GM23338 (cell line): ENCODE data around the gene ABCC1. TPM values are rescaled to one million over a fixed set of nuclear protein-coding genes. Genes with fewer than 3 reads are reported as not detected.

ENCODE experiments used
- ATAC-seq: fragments of 200-7000 bp; cut with Tn5 transposase; 3 replicates; pipeline ENCODE4 v1.9.1; 2020
- DNase-seq: peaks from one replicate; pipeline ENCODE4 v3.0.0-alpha.2; 2015; ENCODE audit warnings: low spot score
- H2AFZ ChIP-seq: fragments of 200-600 bp; sonication (generic); 2 replicates; pipeline ENCODE4 v1.8.0; 2016; ENCODE audit warnings: antibody characterized with exemption, mild to moderate bottlenecking, moderate library complexity
- H3F3A ChIP-seq: fragments of 200-600 bp; sonication (generic); replicated peaks from 2 replicates; pipeline ENCODE4 v1.8.0; 2017; ENCODE audit warnings: antibody characterized with exemption, mixed run types, low read depth
- H3K27ac ChIP-seq: fragments of 200-600 bp; sonication (generic); 2 replicates; pipeline ENCODE4 v1.6.1; 2016; ENCODE audit warnings: low read depth
- H3K27me3 ChIP-seq: fragments of 200-600 bp; sonication (generic); 2 replicates; pipeline ENCODE4 v1.8.0; 2016; ENCODE audit warnings: mild to moderate bottlenecking, mixed run types, moderate library complexity; ENCODE audit not compliant: insufficient read depth
- H3K36me3 ChIP-seq: fragments of 200-600 bp; sonication (generic); 2 replicates; pipeline ENCODE4 v1.8.0; 2016; ENCODE audit warnings: mild to moderate bottlenecking; ENCODE audit not compliant: insufficient read depth
- H3K4me1 ChIP-seq: fragments of 200-600 bp; sonication (generic); 2 replicates; pipeline ENCODE4 v1.8.0; 2016; ENCODE audit warnings: mild to moderate bottlenecking, moderate library complexity; ENCODE audit not compliant: insufficient read depth
- H3K4me2 ChIP-seq: fragments of 200-600 bp; sonication (generic); 2 replicates; pipeline ENCODE4 v1.7.1; 2017; ENCODE audit warnings: mixed run types
- H3K4me3 ChIP-seq: fragments of 200-600 bp; sonication (generic); 2 replicates; pipeline ENCODE4 v1.6.1; 2016; ENCODE audit warnings: mixed run types
- H3K79me2 ChIP-seq: fragments of 200-600 bp; sonication (generic); replicated peaks from 2 replicates; pipeline ENCODE4 v1.8.0; 2017; ENCODE audit warnings: mild to moderate bottlenecking; ENCODE audit not compliant: insufficient read depth
- H3K9me2 ChIP-seq: fragments of 200-600 bp; sonication (generic); 2 replicates; pipeline ENCODE4 v1.8.0; 2017; ENCODE audit not compliant: insufficient read depth
- H4K20me1 ChIP-seq: fragments of 200-600 bp; sonication (generic); replicated peaks from 2 replicates; pipeline ENCODE4 v1.8.0; 2017; ENCODE audit warnings: mild to moderate bottlenecking; ENCODE audit not compliant: insufficient read depth
- H3K27ac Mint-ChIP-seq: 2 replicates; pipeline ENCODE4 v1.8.0; 2020; ENCODE audit warnings: inconsistent platforms, mild to moderate bottlenecking, moderate library complexity, mixed read lengths
- H3K27me3 Mint-ChIP-seq: 3 replicates; pipeline ENCODE4 v1.8.0; 2022; ENCODE audit warnings: low read depth, mild to moderate bottlenecking, moderate library complexity, mixed read lengths, inconsistent platforms; ENCODE audit not compliant: insufficient read depth, poor library complexity
- H3K36me3 Mint-ChIP-seq: 3 replicates; pipeline ENCODE4 v1.8.0; 2021; ENCODE audit warnings: low read depth, mild to moderate bottlenecking, inconsistent platforms, moderate library complexity, mixed read lengths
- H3K4me1 Mint-ChIP-seq: 3 replicates; pipeline ENCODE4 v1.8.0; 2020; ENCODE audit warnings: mild to moderate bottlenecking, inconsistent platforms, mixed read lengths
- H3K4me3 Mint-ChIP-seq: 3 replicates; pipeline ENCODE4 v1.8.0; 2021; ENCODE audit warnings: moderate library complexity, mild to moderate bottlenecking, inconsistent platforms, mixed read lengths
- H3K9me3 Mint-ChIP-seq: 3 replicates; pipeline ENCODE4 v1.8.0; 2020; ENCODE audit warnings: moderate library complexity, mild to moderate bottlenecking, inconsistent platforms, mixed read lengths
- CTCF ChIP-seq, 2 experiments: fragments of 200-600 bp in 1 of 2; sonication (generic) in 1 of 2; conservative IDR thresholded peaks; 2 replicates each; pipeline versions ENCODE4 v1.5.1 to v1.6.1; 2016 to 2017; ENCODE audit warnings: antibody characterized with exemption in 2 of 2, low read depth in 2 of 2, mild to moderate bottlenecking in 2 of 2, moderate library complexity in 1 of 2
- ETS1 ChIP-seq: IDR thresholded peaks from 2 replicates; pipeline ENCODE4 v1.6.1; 2016; ENCODE audit warnings: antibody characterized with exemption
- EZH2 ChIP-seq: fragments of 200-600 bp; sonication (generic); IDR thresholded peaks from one replicate; pipeline ENCODE4 v1.8.0; 2017; ENCODE audit warnings: antibody characterized with exemption, mild to moderate bottlenecking, low read depth; ENCODE audit not compliant: unreplicated experiment
- JUNB ChIP-seq: IDR thresholded peaks from one replicate; pipeline ENCODE4 v1.6.1; 2016; ENCODE audit warnings: antibody characterized with exemption; ENCODE audit not compliant: unreplicated experiment
- NANOG ChIP-seq: IDR thresholded peaks from 2 replicates; pipeline ENCODE4 v1.6.1; 2016; ENCODE audit warnings: antibody characterized with exemption, borderline replicate concordance
- POLR2AphosphoS5 ChIP-seq: IDR thresholded peaks from 2 replicates; pipeline ENCODE4 v1.6.1; 2016; ENCODE audit warnings: antibody characterized with exemption, low read depth
- STAT1 ChIP-seq: IDR thresholded peaks from one replicate; pipeline ENCODE4 v1.6.1; 2016; ENCODE audit warnings: antibody characterized with exemption; ENCODE audit not compliant: unreplicated experiment
- ZNF114 ChIP-seq: fragments of 250-450 bp; sonication (Bioruptor Pico); IDR thresholded peaks from 2 replicates; pipeline ENCODE4 v1.5.0; 2020; ENCODE audit warnings: mild to moderate bottlenecking, moderate library complexity
- ZNF331 ChIP-seq: fragments of 250-450 bp; sonication (Bioruptor Pico); IDR thresholded peaks from 2 replicates; pipeline ENCODE4 v1.5.0; 2020; ENCODE audit warnings: low read depth, mild to moderate bottlenecking, moderate library complexity
- ZNF462 ChIP-seq: fragments of 250-450 bp; sonication (Bioruptor Pico); IDR thresholded peaks from 2 replicates; pipeline ENCODE4 v1.5.0; 2020; ENCODE audit warnings: mild to moderate bottlenecking, moderate library complexity
- polyA plus RNA-seq: library from polyadenylated mRNA; unstranded; fragments of >200 nt; fragmentation: Nextera tagmentation; extraction: Ambion mirVana; gene quantifications from 2 replicates; pipeline ENCODE4 v1.2.1, GENCODE V29; 2016
- total RNA-seq: library from RNA; depleted of rRNA; stranded (reverse); fragments of >200 nt; shearing (Covaris generic); gene quantifications from 2 replicates; pipeline ENCODE4 v1.2.3, GENCODE V29; 2014
- TF ChIP-seq, protein P1 (sequence below): IDR thresholded peaks from one replicate; pipeline ENCODE4 v1.6.1; 2018; ENCODE audit warnings: antibody characterized with exemption; ENCODE audit not compliant: unreplicated experiment

The ABCC1 gene
- total and polyA plus RNA-seq, 2 experiments from 2014 or later = 11.0 to 46.6 TPM

DNA sequence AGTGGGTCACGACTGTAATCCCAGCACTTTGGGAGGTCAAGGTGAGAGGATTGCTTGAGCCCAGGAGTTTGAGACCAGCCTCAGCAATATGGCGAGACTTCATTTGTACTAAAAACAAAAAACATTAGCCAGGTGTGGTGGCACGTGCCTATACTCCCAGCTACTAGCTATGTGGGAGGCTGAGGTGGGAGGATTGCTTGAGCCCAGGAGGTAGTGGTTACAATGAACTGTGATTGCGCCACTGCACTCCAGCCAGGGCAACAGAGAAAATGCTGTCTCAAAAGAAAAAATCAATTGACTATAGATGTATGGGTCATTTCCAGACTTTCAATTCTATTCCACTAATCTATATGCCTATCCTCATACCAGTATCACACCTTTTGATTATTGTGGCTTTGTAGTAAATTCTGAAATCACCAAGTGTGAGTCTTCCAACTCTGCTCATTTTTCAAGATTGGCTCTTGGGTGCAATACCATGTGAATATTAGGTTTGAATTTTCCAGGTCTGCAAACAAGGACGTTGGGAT is 33.8 kb upstream of the ABCC1 start (continued):
- TF ChIP-seq ZNF462 (CRISPR knock-in tag) (no peak), JUNB (no peak), NANOG (no peak), ETS1 (no peak)

- Histone ChIP-seq H3K9me2 (no peaks in the 10 kb centered on the region), H3K79me2 (no peaks in the 10 kb centered on the region), H3F3A (no peaks in the 10 kb centered on the region), H3K27me3 (no peaks in the 10 kb centered on the region), H3K4me2 (no peak overlapping the region), H2AFZ (no peak overlapping the region), H3K4me1 (no peaks in the 10 kb centered on the region), H3K36me3 (no peaks in the 10 kb centered on the region), H4K20me1 (no peaks in the 10 kb centered on the region), H3K27ac (no peak overlapping the region), H3K4me3 (no peak overlapping the region)
- ATAC-seq = no peak
- Mint-ChIP-seq H3K36me3 (no peaks in the 10 kb centered on the region), H3K9me3 (peaks cover 3% of the 10 kb centered on the region; the same call in 2 of the 3 replicates), H3K27ac (no peak overlapping the region), H3K4me1 (no peaks in the 10 kb centered on the region), H3K27me3 (peaks cover 5% of the 10 kb centered on the region), H3K4me3 (no peak overlapping the region)
- DNase-seq = no peak
- TF ChIP-seq EZH2 (no peak), ETS1 (no peak), ZNF331 (no peak), STAT1 (no peak), POLR2AphosphoS5 (no peak), CTCF (conservative IDR thresholded peaks at IDR 0.05; ENCODE audit: low read depth in 2 of 2) (no peak), ZNF114 (CRISPR knock-in tag) (no peak)
- TF ChIP-seq, protein P1, sequence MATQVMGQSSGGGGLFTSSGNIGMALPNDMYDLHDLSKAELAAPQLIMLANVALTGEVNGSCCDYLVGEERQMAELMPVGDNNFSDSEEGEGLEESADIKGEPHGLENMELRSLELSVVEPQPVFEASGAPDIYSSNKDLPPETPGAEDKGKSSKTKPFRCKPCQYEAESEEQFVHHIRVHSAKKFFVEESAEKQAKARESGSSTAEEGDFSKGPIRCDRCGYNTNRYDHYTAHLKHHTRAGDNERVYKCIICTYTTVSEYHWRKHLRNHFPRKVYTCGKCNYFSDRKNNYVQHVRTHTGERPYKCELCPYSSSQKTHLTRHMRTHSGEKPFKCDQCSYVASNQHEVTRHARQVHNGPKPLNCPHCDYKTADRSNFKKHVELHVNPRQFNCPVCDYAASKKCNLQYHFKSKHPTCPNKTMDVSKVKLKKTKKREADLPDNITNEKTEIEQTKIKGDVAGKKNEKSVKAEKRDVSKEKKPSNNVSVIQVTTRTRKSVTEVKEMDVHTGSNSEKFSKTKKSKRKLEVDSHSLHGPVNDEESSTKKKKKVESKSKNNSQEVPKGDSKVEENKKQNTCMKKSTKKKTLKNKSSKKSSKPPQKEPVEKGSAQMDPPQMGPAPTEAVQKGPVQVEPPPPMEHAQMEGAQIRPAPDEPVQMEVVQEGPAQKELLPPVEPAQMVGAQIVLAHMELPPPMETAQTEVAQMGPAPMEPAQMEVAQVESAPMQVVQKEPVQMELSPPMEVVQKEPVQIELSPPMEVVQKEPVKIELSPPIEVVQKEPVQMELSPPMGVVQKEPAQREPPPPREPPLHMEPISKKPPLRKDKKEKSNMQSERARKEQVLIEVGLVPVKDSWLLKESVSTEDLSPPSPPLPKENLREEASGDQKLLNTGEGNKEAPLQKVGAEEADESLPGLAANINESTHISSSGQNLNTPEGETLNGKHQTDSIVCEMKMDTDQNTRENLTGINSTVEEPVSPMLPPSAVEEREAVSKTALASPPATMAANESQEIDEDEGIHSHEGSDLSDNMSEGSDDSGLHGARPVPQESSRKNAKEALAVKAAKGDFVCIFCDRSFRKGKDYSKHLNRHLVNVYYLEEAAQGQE = no peak
These were observed 33.1 kb upstream of the ABCC1 start for GRCh38 chr16:15916323-15916722.
